ENCODE data around the gene IFITM5.
"Not testable (repeated sequence)": the region's sequence is repeated elsewhere in the genome, so short reads cannot be mapped to it uniquely, and the experiment has no call there.

Gene IFITM5

DNA sequence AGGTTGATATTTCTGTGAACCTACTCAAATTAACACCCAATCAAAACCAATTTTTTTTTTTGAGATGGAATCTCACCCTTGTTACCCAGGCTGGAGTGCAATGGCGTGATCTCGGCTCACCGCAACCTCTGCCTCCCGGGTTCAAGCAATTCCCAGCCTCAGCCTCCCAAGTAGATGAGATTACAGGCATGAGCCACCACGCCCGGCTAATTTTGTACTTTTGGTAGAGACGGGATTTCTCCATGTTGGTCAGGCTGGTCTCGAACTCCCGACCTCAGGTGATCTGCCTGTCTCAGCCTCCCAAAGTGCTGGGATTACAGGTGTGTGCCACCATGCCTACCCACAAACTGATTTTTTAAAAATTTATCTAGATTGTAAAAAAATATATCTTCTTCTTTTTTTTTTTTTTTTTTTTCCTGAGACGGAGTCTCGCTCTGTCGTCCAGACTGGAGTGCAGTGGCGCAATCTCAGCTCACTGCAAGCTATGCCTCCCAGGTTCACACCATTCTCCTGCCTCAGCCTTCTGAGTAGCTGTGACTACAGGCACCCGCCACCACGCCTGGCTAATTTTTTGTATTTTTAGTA lies 29.3 kb upstream of the IFITM5 start:
- DNase-seq (ENCODE audit: extremely low read depth in 1 of 2, low read depth in 1 of 2), result not testable (repeated sequence)

DNA sequence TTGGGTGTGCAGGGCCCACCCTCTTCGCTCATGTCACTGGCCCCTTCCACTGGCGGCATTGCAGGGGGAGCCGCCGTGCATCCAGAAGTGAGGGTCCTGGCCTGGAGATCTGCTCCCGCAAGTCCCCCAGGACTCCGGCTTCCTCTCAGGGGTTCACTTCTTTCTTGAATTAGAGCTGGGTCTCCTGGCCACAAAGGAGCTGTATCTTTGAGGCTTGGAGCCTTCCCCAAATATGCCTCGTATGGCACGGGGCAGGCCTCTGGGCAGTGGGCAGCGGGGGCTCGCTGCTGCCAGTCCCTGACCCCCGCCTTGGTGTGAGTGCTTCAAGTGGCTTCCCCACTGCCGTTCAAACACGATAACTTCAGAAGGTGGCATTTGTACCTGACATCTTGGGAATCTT lies 28.7 kb upstream of the IFITM5 start:
- no peak for DNase-seq (ENCODE audit: extremely low read depth in 1 of 2, low read depth in 1 of 2)

DNA sequence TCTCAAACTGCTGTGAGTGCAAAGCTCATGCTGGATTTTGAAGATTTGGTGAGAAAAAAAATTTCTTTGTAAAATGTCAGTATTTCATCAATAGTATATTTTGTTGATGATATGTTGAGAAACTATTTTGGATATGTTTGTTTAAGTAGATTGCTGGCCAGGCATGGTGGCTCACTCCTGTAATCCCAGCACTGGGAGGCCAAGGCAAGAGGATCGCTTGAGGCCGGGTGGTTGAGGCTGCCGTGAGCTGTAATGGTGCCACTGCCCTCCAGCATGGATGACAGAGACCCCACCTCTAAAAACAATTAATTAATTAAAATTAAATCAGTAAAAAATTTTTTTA lies 28.2 kb upstream of the IFITM5 start:
- DNase-seq (ENCODE audit: extremely low read depth in 1 of 2, low read depth in 1 of 2), result no peak

DNA sequence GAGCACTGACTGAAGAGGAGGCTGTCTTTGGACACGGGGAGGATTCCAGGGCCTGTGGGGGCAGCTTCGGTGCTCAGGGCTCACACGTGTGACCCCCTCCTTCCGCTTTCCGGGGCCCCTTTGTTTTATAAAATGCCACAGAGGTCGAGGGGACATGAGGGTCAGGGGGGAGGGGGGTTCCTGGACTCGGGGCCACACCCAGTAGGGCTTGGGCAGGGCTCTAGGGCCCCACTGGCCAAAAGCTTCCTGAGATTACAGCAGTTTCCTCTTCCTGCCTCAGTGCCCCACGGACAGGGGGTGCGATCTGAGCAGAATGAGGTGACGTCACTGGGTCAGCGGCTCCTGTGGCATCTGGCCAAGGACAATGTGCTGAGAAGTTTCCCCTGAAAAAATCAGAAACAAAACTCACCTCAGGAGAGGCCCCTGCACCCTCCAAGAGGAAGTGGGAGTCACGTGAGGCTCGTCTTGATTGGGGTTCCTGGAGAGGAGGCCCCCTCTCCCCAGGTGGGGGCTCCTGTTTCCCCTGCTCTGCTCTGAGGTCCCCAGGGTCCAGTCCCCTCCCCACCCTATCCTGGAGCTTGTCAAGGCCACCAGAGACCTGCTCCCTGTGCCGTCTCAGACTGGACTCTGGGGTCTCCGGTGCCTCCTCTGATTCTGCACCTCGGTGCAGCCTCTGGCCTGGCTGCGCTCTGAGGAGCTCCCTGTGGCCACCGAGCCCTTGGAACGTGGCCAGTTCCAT lies 27.7 kb upstream of the IFITM5 start:
- peak; percentile 55 to 80 for DNase-seq (ENCODE audit: extremely low read depth in 1 of 2, low read depth in 1 of 2)

DNA sequence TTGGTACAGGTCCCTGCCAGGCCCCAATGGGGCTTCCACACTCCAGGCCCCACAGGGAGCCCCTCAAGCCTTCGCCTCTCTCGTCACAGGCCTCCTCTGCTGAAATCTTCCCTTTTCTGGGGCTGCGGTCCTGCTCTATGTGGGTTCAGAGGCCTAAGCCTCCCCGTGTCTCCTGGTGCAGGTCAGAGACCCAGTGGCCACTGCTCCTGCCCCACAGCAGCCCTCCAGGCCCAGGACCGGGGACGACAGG lies 27.2 kb upstream of the IFITM5 start:
- no peak for DNase-seq (ENCODE audit: extremely low read depth in 1 of 2, low read depth in 1 of 2)

DNA sequence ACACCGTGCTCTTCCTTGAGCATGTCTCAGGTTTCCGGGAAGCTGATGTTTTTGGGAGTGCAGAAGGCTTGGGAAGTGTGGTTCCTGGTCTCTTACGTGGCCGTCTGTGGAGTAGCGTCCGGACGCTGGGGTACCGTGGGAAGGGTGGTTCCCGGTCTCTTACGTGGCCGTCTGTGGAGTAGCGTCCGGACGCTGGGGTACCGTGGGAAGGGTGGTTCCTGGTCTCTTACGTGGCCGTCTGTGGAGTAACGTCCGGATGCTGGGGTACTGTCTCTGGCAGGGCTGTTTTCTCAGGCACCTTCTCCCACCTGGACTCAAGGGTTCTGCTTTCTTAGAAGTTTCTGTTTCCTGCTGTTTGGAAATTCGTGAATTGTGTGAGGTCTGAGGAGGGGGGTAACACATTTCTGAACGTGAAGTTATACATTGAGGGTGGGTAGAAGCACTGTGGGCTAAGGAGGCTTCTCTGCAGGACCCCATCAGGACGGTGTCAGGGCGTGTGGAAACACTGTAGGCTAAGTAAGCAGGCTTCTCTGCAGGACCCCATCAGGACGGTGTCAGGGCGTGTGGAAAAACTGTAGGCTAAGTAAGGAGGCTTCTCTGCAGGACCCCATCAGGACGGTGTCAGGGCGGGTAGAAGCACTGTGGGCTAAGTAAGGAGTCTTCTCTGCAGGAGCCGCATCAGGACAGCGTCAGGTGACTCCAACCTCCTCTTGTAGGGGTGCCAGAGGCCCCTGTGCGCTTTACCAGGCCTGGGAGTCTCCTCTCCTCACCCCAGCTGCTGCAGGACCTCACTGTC lies 26.7 kb upstream of the IFITM5 start:
- no peak for DNase-seq (ENCODE audit: extremely low read depth in 1 of 2, low read depth in 1 of 2)

DNA sequence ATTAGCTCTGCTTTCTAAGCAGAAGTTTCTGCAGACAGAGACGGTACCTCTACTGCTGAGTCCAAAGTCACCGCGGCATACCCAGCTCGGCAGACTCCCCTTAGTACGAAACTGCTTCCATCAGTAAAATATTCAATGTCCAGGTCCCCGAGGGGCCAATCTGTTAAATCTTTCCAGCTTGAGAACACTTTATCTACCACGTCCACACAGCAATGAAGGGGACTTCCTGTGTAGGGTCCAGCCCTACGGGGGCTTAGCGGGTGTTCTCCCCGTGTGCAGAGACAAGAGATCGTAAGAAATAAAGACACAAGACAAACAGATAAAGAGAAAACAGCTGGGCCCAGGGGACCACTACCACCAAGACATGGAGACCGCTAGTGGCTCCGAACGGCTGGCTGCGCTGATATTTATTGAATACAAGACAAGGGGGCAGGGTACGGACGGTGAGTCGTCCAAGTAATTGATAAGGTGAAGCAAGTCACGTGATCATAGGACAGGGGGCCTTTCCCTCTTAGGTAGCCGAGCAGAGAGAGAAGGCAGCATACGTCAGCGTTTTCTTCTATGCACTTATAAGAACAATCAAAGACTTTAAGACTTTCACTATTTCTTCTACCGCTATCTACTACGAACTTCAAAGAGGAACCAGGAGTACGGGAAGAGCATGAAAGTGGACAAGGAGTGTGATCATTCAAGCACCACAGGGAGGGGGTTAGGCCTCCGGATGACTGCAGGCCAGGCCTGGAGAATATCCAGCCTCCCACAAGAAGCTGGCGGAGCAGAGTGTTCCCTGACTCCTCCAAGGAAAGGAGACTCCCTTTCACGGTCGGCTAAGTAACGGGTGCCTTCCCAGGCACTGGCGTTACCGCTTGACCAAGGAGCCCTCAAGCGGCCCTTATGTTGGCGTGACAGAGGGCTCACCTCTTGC lies 25.5 kb upstream of the IFITM5 start:
- DNase-seq (ENCODE audit: extremely low read depth in 1 of 2, low read depth in 1 of 2), result not testable (repeated sequence)

DNA sequence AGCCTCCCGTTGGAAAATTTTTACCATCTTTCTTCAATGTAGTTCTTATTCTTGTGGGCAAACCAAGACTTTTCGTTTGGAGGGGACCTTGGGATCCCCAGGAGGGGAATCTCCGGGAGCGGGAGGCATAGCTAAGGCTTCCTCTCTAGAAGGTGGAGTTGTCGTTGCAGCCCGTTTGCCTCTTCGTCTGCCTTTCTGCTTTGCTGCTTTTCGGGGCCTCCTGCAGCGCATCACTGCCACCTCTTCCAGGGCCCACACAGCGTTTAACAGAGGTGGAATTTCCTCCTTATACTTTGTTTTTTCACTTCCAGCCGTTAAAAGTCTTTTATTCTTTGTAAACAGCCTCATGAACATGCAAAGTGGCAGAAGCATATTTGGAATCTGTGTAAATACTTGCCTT lies 24.8 kb upstream of the IFITM5 start:
- no peak for DNase-seq (ENCODE audit: extremely low read depth in 1 of 2, low read depth in 1 of 2)

DNA sequence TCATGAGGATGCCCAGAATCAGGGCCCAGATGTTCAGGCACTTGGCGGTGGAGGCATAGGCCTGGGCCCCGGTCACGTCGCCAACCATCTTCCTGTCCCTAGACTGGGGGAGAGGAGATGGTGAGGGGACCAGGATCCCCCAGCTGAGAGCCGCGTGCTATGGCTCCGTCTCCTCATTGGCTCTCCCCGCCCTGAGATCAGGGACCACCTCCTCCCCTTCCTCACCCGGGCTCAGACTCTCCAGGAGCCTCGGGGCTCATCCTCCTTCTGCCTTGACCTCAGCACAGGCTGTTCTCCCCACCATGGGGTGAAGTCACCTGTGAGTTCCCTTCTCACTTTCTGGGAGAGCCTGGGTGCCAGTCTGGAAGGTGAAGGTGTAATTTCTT lies 20.6 kb upstream of the IFITM5 start:
- not testable (repeated sequence) for DNase-seq (ENCODE audit: extremely low read depth in 1 of 2, low read depth in 1 of 2)

DNA sequence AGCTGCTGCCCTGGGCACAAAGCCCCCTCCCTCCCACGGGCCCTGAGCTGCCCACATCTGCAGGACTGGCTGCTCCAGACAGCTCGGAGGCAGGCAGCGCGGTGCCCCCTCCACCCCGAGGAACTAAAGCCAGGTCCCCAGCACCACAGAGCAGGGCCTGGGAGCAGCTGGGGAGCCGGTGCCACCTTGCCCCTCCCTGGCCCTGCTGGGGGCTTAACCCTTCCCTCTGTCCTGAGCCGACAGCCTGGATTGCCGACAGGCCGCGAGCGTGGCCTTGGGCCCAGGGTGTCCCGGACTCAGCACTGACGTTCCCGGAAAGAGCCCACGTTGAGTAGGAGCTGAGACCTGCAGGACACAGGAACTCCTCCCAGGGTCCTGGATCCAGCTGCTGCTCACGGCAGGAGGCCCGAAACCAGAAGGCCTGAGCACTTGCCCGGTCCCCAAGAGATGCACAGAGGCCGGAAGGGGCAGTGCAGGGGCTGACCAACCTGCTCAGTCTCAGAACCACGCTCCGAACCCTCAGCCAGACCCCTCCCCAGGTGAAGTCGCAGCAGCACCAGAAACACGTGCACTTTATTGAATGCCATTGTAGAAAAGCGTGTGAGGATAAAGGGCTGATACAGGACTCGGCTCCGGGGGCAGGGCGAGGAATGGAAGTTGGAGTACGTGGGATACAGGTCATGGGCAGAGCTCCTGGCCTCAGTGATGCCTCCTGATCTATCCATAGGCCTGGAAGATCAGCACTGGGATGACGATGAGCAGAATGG lies 20.0 kb upstream of the IFITM5 start:
- not testable (repeated sequence) for DNase-seq (ENCODE audit: extremely low read depth in 1 of 2, low read depth in 1 of 2)

DNA sequence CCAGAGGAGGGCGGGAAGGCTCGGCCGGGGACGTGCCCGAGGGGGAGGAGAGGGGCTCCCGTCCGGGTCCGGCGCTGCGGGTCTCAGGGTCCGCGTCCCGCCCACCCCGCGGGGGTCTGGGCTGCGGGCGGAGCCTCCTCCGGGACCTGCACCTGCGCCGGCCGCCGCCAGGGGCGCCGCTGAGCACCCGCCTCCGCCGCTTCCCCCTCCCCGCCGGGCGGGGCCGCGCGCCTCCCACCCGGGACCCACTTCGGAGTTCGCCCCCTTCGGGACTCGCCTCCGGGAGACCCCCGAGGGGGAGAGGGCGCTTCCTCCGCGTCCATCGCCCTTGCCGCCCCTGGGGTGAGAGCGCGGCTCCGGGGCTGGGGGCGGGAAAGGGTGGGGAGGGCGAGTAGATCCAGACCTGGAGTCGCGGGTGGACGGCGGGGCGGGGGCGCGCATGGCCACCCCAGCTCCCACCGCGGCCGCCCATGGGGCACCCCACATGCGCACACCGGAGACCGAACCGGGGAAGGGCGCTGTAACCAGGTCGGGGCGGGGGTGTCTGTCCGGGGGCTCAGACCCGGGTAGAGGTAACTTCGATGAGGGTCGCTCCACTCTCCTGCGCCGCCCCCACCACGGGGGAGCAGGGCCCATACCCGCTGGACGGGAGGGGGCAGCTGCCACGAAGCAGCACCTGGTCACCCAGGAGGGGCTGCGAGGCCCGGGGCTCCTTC lies 19.2 kb upstream of the IFITM5 start:
- not testable (repeated sequence) for DNase-seq (ENCODE audit: extremely low read depth in 1 of 2, low read depth in 1 of 2)

DNA sequence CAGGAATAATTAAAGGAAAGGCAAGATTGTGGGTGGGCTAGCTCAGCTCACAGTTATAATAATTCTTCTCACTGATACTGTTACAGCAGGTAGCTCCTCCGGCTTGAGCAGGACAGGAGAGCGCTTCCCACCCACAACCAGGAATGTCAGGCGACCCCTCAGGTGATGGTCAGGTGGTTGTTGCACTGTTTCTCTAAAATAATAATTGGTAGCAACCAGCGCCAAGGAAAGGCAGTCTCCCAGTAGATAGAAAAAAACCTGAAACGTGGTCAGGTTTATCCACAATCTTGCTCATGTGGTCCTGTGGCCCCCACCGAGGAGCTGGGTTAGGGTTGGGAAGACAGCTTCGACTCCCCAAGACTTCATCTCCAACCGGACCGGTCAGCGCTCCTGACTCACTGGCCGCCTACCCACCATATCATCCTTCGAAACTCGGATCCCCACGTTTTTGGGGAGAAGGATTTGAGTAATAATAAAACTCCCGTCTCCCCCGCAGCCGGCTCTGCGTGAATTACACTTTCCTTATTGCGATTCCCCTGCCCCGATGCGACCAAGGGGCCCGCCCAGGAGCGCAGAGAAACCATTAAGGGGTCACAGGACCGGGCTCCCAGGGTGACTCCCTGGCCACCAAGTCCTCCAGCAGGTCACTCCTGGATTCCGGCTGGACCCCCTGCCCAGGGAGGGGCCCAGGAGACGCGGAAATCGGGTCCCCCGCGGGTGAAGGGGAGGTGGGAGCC lies 18.5 kb upstream of the IFITM5 start:
- DNase-seq (ENCODE audit: extremely low read depth in 1 of 2, low read depth in 1 of 2), result not testable (repeated sequence)

DNA sequence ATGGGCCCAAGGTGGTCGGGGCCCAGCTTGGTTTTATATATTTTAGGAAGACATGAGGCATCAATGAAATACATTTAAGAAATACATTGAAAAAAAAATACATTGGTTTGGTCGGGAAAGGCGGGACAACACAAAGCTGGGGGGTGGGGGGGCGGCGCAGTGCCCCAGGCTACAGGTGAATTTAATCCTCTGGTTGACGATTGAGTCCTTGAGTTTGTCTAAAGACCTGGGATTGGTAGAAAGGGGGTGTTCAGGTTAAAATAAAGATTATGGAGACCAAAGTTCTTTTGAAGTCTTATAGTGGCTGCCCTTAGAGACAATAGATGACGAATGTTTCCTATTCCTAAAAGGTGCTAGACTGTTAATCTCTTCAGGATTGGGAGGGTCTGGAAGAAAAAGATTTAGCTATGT lies 17.6 kb upstream of the IFITM5 start:
- DNase-seq (ENCODE audit: extremely low read depth in 1 of 2, low read depth in 1 of 2), result no peak

DNA sequence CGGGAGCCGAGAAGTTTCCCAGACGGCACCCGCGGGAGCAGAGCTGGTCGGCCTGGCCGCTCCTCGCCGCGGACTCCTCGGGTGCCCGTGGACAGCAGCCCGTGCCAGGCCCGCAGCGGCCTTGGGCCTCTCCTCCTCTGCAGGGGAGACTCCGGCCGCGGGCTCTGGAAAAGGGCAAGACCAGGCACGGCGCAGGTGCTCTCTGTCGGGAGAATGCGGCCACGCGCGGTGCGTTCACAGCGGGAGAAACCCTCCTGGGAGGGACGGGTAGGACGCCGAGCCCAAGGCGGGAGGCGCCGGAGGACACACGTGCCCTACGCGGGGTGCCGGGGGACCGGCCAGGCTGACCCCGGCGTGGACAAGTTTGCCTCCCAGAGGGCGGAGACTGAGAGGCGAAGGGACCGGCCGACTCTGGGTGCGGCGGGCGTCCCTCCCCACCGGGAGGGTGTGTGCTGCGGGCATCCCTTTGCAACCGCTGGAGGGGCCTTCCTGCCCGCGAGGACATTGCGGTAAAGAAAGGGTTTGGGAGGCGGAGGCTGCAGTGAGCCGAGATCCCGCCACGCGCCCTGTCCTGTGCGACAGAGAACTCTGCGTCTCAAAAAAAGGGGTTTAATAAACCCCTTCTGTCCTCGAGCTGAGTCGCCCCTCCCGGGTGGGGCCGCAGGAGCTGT lies 16.8 kb upstream of the IFITM5 start:
- DNase-seq (ENCODE audit: extremely low read depth in 1 of 2, low read depth in 1 of 2), result no peak

DNA sequence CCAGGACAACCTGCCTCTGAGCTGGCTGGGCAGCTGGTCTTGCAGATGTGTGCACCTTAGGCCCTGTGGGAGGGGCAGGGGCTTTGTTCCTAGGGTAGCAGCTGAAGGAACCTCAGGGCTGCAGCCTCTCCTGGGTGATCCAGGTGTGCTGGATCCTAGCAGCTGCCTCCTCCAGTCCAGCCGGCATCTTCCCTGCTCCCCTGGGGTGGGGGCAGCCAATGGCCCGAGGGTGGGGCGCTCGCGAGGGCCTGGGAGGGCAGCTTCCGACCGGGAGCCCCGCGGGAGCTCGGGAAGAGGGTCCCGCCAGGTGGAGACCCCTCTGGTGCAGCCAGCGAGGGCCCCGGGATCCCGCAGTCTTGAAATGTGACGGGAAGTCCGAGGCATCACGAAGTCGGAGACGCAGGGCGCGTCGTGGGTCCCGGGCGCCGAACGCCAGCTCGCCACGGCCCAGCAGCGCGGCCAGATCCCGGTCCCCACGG lies 16.2 kb upstream of the IFITM5 start:
- DNase-seq (ENCODE audit: extremely low read depth in 1 of 2, low read depth in 1 of 2), result no peak

DNA sequence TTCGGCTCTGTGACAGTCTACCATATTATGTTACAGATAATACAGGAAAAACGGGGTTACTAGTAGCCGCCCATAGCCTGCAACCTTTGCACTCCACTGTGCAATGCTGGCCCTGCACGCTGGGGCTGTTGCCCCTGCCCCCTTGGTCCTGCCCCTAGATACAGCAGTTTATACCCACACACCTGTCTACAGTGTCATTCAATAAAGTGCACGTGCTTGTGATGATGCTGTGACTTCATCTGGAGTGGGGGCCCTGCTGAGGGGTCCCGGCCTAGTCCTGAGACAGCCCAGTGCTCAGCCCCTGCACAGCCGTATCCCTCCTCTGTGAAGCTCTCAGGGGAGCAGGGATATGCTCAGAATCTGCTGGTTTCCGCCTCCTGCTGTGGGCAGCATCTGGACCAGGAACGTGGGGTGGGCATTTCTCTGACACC lies 15.7 kb upstream of the IFITM5 start:
- DNase-seq (ENCODE audit: extremely low read depth in 1 of 2, low read depth in 1 of 2), result no peak

DNA sequence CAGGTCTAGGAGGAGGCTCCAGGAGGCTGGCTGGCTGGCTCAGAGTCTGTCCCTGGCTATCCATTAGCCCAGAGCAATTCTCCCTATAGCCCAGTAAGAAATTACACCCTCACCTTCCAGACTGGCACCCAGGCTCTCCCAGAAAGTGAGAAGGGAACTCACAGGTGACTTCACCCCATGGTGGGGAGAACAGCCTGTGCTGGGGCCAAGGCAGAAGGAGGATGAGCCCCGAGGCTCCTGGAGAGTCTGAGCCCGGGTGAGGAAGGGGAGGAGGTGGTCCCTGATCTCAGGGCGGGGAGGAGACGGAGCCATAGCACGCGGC lies 15.2 kb upstream of the IFITM5 start:
- not testable (repeated sequence) for DNase-seq (ENCODE audit: extremely low read depth in 1 of 2, low read depth in 1 of 2)

DNA sequence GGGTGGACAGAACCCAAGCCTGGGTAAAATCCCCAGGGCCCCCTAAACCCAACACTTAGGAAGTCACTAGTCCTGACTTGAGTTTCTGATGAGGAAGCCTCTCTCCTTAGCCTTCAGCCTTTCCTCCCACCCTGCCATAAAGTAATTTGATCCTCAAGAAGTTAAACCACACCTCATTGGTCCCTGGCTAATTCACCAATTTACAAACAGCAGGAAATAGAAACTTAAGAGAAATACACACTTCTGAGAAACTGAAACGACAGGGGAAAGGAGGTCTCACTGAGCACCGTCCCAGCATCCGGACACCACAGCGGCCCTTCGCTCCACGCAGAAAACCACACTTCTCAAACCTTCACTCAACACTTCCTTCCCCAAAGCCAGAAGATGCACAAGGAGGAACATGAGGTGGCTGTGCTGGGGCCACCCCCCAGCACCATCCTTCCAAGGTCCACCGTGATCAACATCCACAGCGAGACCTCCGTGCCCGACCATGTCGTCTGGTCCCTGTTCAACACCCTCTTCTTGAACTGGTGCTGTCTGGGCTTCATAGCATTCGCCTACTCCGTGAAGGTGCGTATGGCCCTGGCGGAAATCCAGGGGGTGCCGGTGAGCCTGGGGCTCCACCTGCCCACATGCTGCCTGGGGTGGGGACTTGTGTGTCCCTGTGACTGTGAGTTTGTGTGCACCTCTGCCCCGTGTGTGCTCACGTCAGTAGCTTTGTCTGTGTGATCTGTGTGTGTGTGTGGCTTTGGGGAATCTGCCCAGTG lies 14.6 kb upstream of the IFITM5 start, which contains the start of gene IFITM1:
Gene IFITM1, plus strand, starts transcription at position 254 of the 767 bp plus-strand sequence. Its CDS starts 131 bp downstream, at position 385.
- DNase-seq (ENCODE audit: extremely low read depth in 1 of 2, low read depth in 1 of 2), result no peak
